Stimulated activated CD4-positive, alpha-beta T cell treated with anti-CD3 and anti-CD28 coated beads, Interleukin-2, amount 100 ng/mL, for 24 hours (primary cell): ENCODE data around the gene QPCTL.
"Not testable (repeated sequence)": the region's sequence is repeated elsewhere in the genome, so short reads cannot be mapped to it uniquely, and the experiment has no call there.

ENCODE experiments used
- DNase-seq, 2 donors: peaks; one replicate each; pipeline ENCODE4 v3.0.0-alpha.2; 2020

QPCTL gene

GRCh38 chr19:45717983-45718650 is 25.7 kb downstream of the QPCTL start:
- DNase-seq: no peak

- DNase-seq: not testable (repeated sequence)
Measured at GRCh38 chr19:45720065-45720464, 27.6 kb downstream of the QPCTL start.

GRCh38 chr19:45728683-45729082 is 36.2 kb downstream of the QPCTL start:
- not testable (repeated sequence) for DNase-seq

- DNase-seq: peak; percentile 34 to 41
Measured at GRCh38 chr19:45729800-45730290, 37.4 kb downstream of the QPCTL start.

GRCh38 chr19:45730368-45731288 is 38.2 kb downstream of the QPCTL start, which contains the start of gene FBXO46:
Gene FBXO46, minus strand, starts transcription at chr19:45730896. Its CDS starts 17,401 bp downstream, at chr19:45713495.
- peak; percentile 93 to 95 for DNase-seq

GRCh38 chr19:45733160-45733810 is 40.8 kb downstream of the QPCTL start, which contains the start of gene MEIOSIN:
Gene MEIOSIN, plus strand, starts transcription at chr19:45733439. Its CDS starts 1,938 bp downstream, at chr19:45735377.
- DNase-seq: no peak

- no peak for DNase-seq
Measured at GRCh38 chr19:45739498-45740439, 47.3 kb downstream of the QPCTL start.

- no peak for DNase-seq
Measured at GRCh38 chr19:45742969-45743368, 50.5 kb downstream of the QPCTL start.

- no peak for DNase-seq
Measured at GRCh38 chr19:45745606-45746005, 53.1 kb downstream of the QPCTL start.

GRCh38 chr19:45746866-45747265 is 54.4 kb downstream of the QPCTL start:
- no peak for DNase-seq

GRCh38 chr19:45747513-45747912 is 55.0 kb downstream of the QPCTL start:
- no peak for DNase-seq

- DNase-seq: not testable (repeated sequence)
Measured at GRCh38 chr19:45751483-45751882, 59.0 kb downstream of the QPCTL start.

- DNase-seq: no peak
Measured at GRCh38 chr19:45752639-45753038, 60.2 kb downstream of the QPCTL start.

GRCh38 chr19:45753548-45753947 is 61.1 kb downstream of the QPCTL start:
- no peak for DNase-seq
